Karpas-422 (cell line): ENCODE results near the gene RNF10. TPM values are rescaled to one million over a fixed set of nuclear protein-coding genes. Genes with fewer than 3 reads are reported as not detected.
"Not testable (repeated sequence)": the region's sequence is repeated elsewhere in the genome, so short reads cannot be mapped to it uniquely, and the experiment has no call there.

Experiments
- DNase-seq: peaks from one replicate; pipeline ENCODE4 v3.0.0-alpha.2; 2015
- H2AFZ ChIP-seq: fragments of 200-600 bp; sonication (generic); 2 replicates; pipeline ENCODE4 v1.6.1; 2014; ENCODE audit warnings: antibody characterized with exemption, low read length, mixed read lengths
- H3K27ac ChIP-seq: fragments of 200-600 bp; sonication (generic); 2 replicates; pipeline ENCODE4 v1.5.1; 2014; ENCODE audit warnings: mild to moderate bottlenecking, low read length, moderate library complexity
- H3K27me3 ChIP-seq: fragments of 200-600 bp; sonication (generic); 2 replicates; pipeline ENCODE4 v1.6.1; 2014; ENCODE audit warnings: low read length, mixed read lengths
- H3K36me3 ChIP-seq: fragments of 200-600 bp; sonication (generic); 2 replicates; pipeline ENCODE4 v1.6.1; 2014; ENCODE audit warnings: low read length, mixed read lengths; ENCODE audit not compliant: insufficient read depth
- H3K4me1 ChIP-seq: fragments of 200-600 bp; sonication (generic); 2 replicates; pipeline ENCODE4 v1.6.1; 2014; ENCODE audit warnings: mild to moderate bottlenecking, low read length, mixed read lengths
- H3K4me2 ChIP-seq: fragments of 200-600 bp; sonication (generic); 2 replicates; pipeline ENCODE4 v1.6.1; 2014; ENCODE audit warnings: low read length, low read depth, mild to moderate bottlenecking; ENCODE audit not compliant: poor library complexity, severe bottlenecking
- H3K4me3 ChIP-seq: fragments of 200-600 bp; sonication (generic); 2 replicates; pipeline ENCODE4 v1.5.1; 2014; ENCODE audit warnings: mild to moderate bottlenecking, antibody characterized with exemption, low read length, mixed read lengths
- H3K79me2 ChIP-seq: fragments of 200-600 bp; sonication (generic); 2 replicates; pipeline ENCODE4 v1.6.1; 2014; ENCODE audit warnings: mild to moderate bottlenecking, low read length, mixed read lengths
- H3K9ac ChIP-seq: fragments of 200-600 bp; sonication (generic); 2 replicates; pipeline ENCODE4 v1.6.0; 2014; ENCODE audit warnings: low read length
- H3K9me2 ChIP-seq: fragments of 200-600 bp; sonication (generic), shearing (Covaris generic); replicated peaks from 2 replicates; pipeline ENCODE4 v1.6.0; 2014; ENCODE audit warnings: mild to moderate bottlenecking, low read length, moderate library complexity; ENCODE audit not compliant: insufficient read depth
- H3K9me3 ChIP-seq: fragments of 300-700, 200-600 bp; sonication (generic); 2 replicates; pipeline ENCODE4 v1.6.1; 2014; ENCODE audit warnings: low read length, mixed read lengths
- H4K20me1 ChIP-seq: fragments of 200-600 bp; sonication (generic); 2 replicates; pipeline ENCODE4 v1.6.1; 2014; ENCODE audit warnings: mild to moderate bottlenecking, antibody characterized with exemption, low read length, low read depth; ENCODE audit not compliant: insufficient read depth
- total RNA-seq: library from RNA; depleted of rRNA; stranded (reverse); fragments of >200 nt; shearing (Covaris generic); gene quantifications from 2 replicates; pipeline ENCODE4 v1.2.3, GENCODE V29; 2014; ENCODE audit warnings: low replicate concordance

Gene RNF10
- total RNA-seq, 1 experiment from 2014 or later = 59.8 TPM

- Histone ChIP-seq H3K4me2 (no peak overlapping the region), H2AFZ (no peak overlapping the region), H3K4me3 (no peak overlapping the region), H3K9ac (no peak overlapping the region), H3K36me3 (no peaks in the 10 kb centered on the region), H3K4me1 (no peaks in the 10 kb centered on the region), H3K27me3 (no peaks in the 10 kb centered on the region), H4K20me1 (no peaks in the 10 kb centered on the region), H3K79me2 (no peaks in the 10 kb centered on the region), H3K27ac (no peak overlapping the region), H3K9me3 (no peaks in the 10 kb centered on the region), H3K9me2 (no peaks in the 10 kb centered on the region)
- DNase-seq = no peak
Measured at GRCh38 chr12:120597861-120598260, 63.7 kb downstream of the RNF10 start.

- no peak overlapping the region for H2AFZ ChIP-seq
- H3K27ac ChIP-seq = no peak overlapping the region
- no peak overlapping the region for H3K4me3 ChIP-seq
Measured at GRCh38 chr12:120598674-120599463, 64.7 kb downstream of the RNF10 start.

GRCh38 chr12:120599672-120600552, 65.8 kb downstream of the RNF10 start:
- peak; percentile 41 for DNase-seq
- no peak overlapping the region for H3K4me2 ChIP-seq
- H3K9ac ChIP-seq = no peak overlapping the region
- H3K79me2 ChIP-seq = no peaks in the 10 kb centered on the region
- no peak overlapping the region for H2AFZ ChIP-seq
- H3K27ac ChIP-seq = no peak overlapping the region
- no peaks in the 10 kb centered on the region for H3K27me3 ChIP-seq
- H3K9me3 ChIP-seq = no peaks in the 10 kb centered on the region
- no peak overlapping the region for H3K4me3 ChIP-seq
- no peaks in the 10 kb centered on the region for H3K36me3 ChIP-seq
- no peaks in the 10 kb centered on the region for H3K4me1 ChIP-seq
- H4K20me1 ChIP-seq = no peaks in the 10 kb centered on the region
- H3K9me2 ChIP-seq = no peaks in the 10 kb centered on the region

More at GRCh38 chr12:120598674-120599463, 64.7 kb downstream of the RNF10 start:
- Histone ChIP-seq H3K4me2 (no peak overlapping the region), H3K79me2 (no peaks in the 10 kb centered on the region), H3K9me3 (no peaks in the 10 kb centered on the region), H3K9ac (no peak overlapping the region), H4K20me1 (no peaks in the 10 kb centered on the region), H3K9me2 (no peaks in the 10 kb centered on the region), H3K27me3 (no peaks in the 10 kb centered on the region), H3K36me3 (no peaks in the 10 kb centered on the region), H3K4me1 (no peaks in the 10 kb centered on the region)
- DNase-seq = no peak

GRCh38 chr12:120602416-120602815, 68.3 kb downstream of the RNF10 start:
- H3K9ac ChIP-seq, H3K9me2 ChIP-seq, H4K20me1 ChIP-seq, H3K36me3 ChIP-seq, H3K27me3 ChIP-seq, H3K79me2 ChIP-seq, H3K4me3 ChIP-seq, H3K4me1 ChIP-seq, H2AFZ ChIP-seq, H3K27ac ChIP-seq, H3K4me2 ChIP-seq, H3K9me3 ChIP-seq: not testable (repeated sequence)
- DNase-seq = peak; percentile 28

- no peaks in the 10 kb centered on the region for H3K9me3 ChIP-seq
- H3K9me2 ChIP-seq = no peaks in the 10 kb centered on the region
- no peaks in the 10 kb centered on the region for H3K79me2 ChIP-seq
- no peak overlapping the region for H2AFZ ChIP-seq
- H3K36me3 ChIP-seq = no peaks in the 10 kb centered on the region
- no peaks in the 10 kb centered on the region for H3K27me3 ChIP-seq
- H3K4me2 ChIP-seq = no peak overlapping the region
- no peak overlapping the region for H3K9ac ChIP-seq
- DNase-seq = no peak
- H4K20me1 ChIP-seq = no peaks in the 10 kb centered on the region
- no peaks in the 10 kb centered on the region for H3K4me1 ChIP-seq
- no peak overlapping the region for H3K4me3 ChIP-seq
- no peak overlapping the region for H3K27ac ChIP-seq
Measured at GRCh38 chr12:120610560-120610959, 76.4 kb downstream of the RNF10 start.

- not testable (repeated sequence) for H3K4me3 ChIP-seq, DNase-seq, H3K27ac ChIP-seq, H3K27me3 ChIP-seq, H2AFZ ChIP-seq, H3K9me2 ChIP-seq, H3K79me2 ChIP-seq, H4K20me1 ChIP-seq, H3K4me1 ChIP-seq, H3K4me2 ChIP-seq, H3K36me3 ChIP-seq, H3K9me3 ChIP-seq, H3K9ac ChIP-seq
Measured at GRCh38 chr12:120611534-120611933, 77.4 kb downstream of the RNF10 start.

GRCh38 chr12:120614848-120615247, 80.7 kb downstream of the RNF10 start:
- Histone ChIP-seq H3K4me3 (no peak overlapping the region), H3K79me2 (no peaks in the 10 kb centered on the region), H3K9me2 (no peaks in the 10 kb centered on the region), H3K27ac (no peak overlapping the region), H4K20me1 (no peaks in the 10 kb centered on the region), H3K9ac (no peak overlapping the region), H3K36me3 (no peaks in the 10 kb centered on the region), H3K4me1 (no peaks in the 10 kb centered on the region), H3K27me3 (no peaks in the 10 kb centered on the region), H2AFZ (no peak overlapping the region), H3K4me2 (no peak overlapping the region), H3K9me3 (no peaks in the 10 kb centered on the region)
- DNase-seq = no peak

GRCh38 chr12:120617193-120617592, 83.0 kb downstream of the RNF10 start:
- H2AFZ ChIP-seq, H3K4me1 ChIP-seq, DNase-seq, H3K4me3 ChIP-seq, H3K9me3 ChIP-seq, H3K79me2 ChIP-seq, H3K27ac ChIP-seq, H3K9ac ChIP-seq, H4K20me1 ChIP-seq, H3K36me3 ChIP-seq, H3K4me2 ChIP-seq, H3K27me3 ChIP-seq, H3K9me2 ChIP-seq: not testable (repeated sequence)
